ENCODE results near the gene LRIT3. TPM values are rescaled to one million over a fixed set of nuclear protein-coding genes. Genes with fewer than 3 reads are reported as not detected.

The LRIT3 gene
- total and polyA plus RNA-seq, 2 of the 8 experiments (the other 6 are each of a cell fraction or from before 2014, with no cell fraction given) = 0.11 TPM; not detected in 1

GRCh38 chr4:109848501-109848900, 594 bp downstream of the LRIT3 start:
- H2AFZ ChIP-seq (ENCODE audit: low read length) = no peak overlapping the region
- H2BK5ac ChIP-seq (ENCODE audit: low read depth, low read length) = no peak overlapping the region
- H3K36me3 ChIP-seq (ENCODE audit: control insufficient read depth in 2 of 4, insufficient read depth in 4 of 4, low read length in 3 of 4) = no peaks in the 10 kb centered on the region
- no peak overlapping the region for H2AK5ac ChIP-seq (ENCODE audit: low read depth, low read length)
- no peaks in the 10 kb centered on the region for H4K20me1 ChIP-seq (replicated peaks in 1 of 2; ENCODE audit: control insufficient read depth in 1 of 2, insufficient read depth in 2 of 2, low read length in 2 of 2)
- no peaks in the 10 kb centered on the region for H3K23me2 ChIP-seq (ENCODE audit: low read depth, low read length)
- H3K4me3 ChIP-seq (ENCODE audit: extremely low read depth in 1 of 4, insufficient read depth in 2 of 4, low read depth in 3 of 4, low read length in 4 of 4) = no peak overlapping the region
- H3K9me3 ChIP-seq (ENCODE audit: insufficient read depth in 2 of 2, low read depth in 1 of 2, low read length in 1 of 2) = no peaks in the 10 kb centered on the region
- no peak for DNase-seq (ENCODE audit: low read depth in 1 of 2, low spot score in 2 of 2)
- H3K18ac ChIP-seq (ENCODE audit: extremely low read depth, low read length) = no peak overlapping the region
- H3K23ac ChIP-seq (ENCODE audit: insufficient read length) = no peak overlapping the region
- H3K14ac ChIP-seq (ENCODE audit: insufficient read length) = no peak overlapping the region
- no peaks in the 10 kb centered on the region for H3K4me1 ChIP-seq (replicated peaks in 1 of 4; ENCODE audit: control insufficient read depth in 3 of 4, insufficient read depth in 4 of 4, low read length in 3 of 4)
- H2BK120ac ChIP-seq (replicated peaks; ENCODE audit: low read depth, low read length) = no peak overlapping the region
- H2BK12ac ChIP-seq (ENCODE audit: low read depth, low read length) = no peak overlapping the region
- H3K56ac ChIP-seq (replicated peaks; ENCODE audit: insufficient read length, low read depth, low read length) = no peak overlapping the region
- H4K5ac ChIP-seq (ENCODE audit: insufficient read length, low read depth, low read length) = no peak overlapping the region
- H3K4ac ChIP-seq (replicated peaks; ENCODE audit: insufficient read length, low read depth, low read length) = no peak overlapping the region
- ChIA-PET POLR2A (ENCODE audit: partially characterized antibody) (no interaction called here), CTCF (ENCODE audit: partially characterized antibody) (interaction anchor here (0.7 kb wide), 1 partner anchor 39 kb away, joined by 3 read pairs; no protein-coding TSS in a partner anchor)
- WGBS, 2 experiments (ENCODE audit: extremely low coverage in 1 of 2, insufficient coverage in 1 of 2, insufficient read length in 1 of 2, insufficient replicate concordance in 2 of 2, low coverage in 1 of 2, low lambda C conversion rate in 2 of 2, missing lambda C conversion rate in 1 of 2) = 80% methylated on average over 2 of the region's 2 CpGs; no CpG with 5 or more reads in 1 of the 2 experiments
- H3K27me3 ChIP-seq (replicated peaks in 1 of 4; ENCODE audit: control insufficient read depth in 3 of 4, extremely low read depth in 1 of 4, insufficient read depth in 3 of 4, low read length in 3 of 4) = no peaks in the 10 kb centered on the region
- no peak overlapping the region for H3K27ac ChIP-seq (ENCODE audit: low read depth, low read length)
- H2BK20ac ChIP-seq (ENCODE audit: low read length) = no peak overlapping the region
- TF ChIP-seq RNF2 (IDR thresholded peaks at IDR 0.05; ENCODE audit: borderline replicate concordance, low read depth, low read length, missing control alignments, poor library complexity, severe bottlenecking) (no peak), JUN (IDR thresholded peaks at IDR 0.05; ENCODE audit: low read depth, low read length) (no peak), MAFK (IDR thresholded peaks at IDR 0.05; ENCODE audit: low read depth, low read length) (no peak), RAD21 (IDR thresholded peaks at IDR 0.05 in 1 of 2, conservative IDR thresholded peaks at IDR 0.05 in 1 of 2; ENCODE audit: low read depth in 2 of 2, low read length in 2 of 2) (no peak), CREB1 (IDR thresholded peaks at IDR 0.05) (no peak), RFX5 (IDR thresholded peaks at IDR 0.05; ENCODE audit: borderline replicate concordance, low read depth, low read length) (no peak), HDAC2 (IDR thresholded peaks at IDR 0.05; ENCODE audit: borderline replicate concordance in 1 of 2, low read depth in 2 of 2, low read length in 2 of 2) (no peak), TCF12 (IDR thresholded peaks at IDR 0.05; ENCODE audit: low read depth, low read length) (no peak), EZH2 (IDR thresholded peaks at IDR 0.05; ENCODE audit: low read depth, low read length, severe bottlenecking) (no peak), MAX (IDR thresholded peaks at IDR 0.05) (no peak), POLR2A (IDR thresholded peaks at IDR 0.05; ENCODE audit: control extremely low read depth in 1 of 2, low read depth in 2 of 2, low read length in 2 of 2) (no peak), EGR1 (IDR thresholded peaks at IDR 0.05; ENCODE audit: borderline replicate concordance, low read depth, low read length) (no peak), RBBP5 (IDR thresholded peaks at IDR 0.05; ENCODE audit: borderline replicate concordance, low read depth, low read length) (no peak), SP2 (IDR thresholded peaks at IDR 0.05; ENCODE audit: low read length) (no peak), CHD2 (IDR thresholded peaks at IDR 0.05; ENCODE audit: low read length) (no peak)
- no peak overlapping the region for H3K4me2 ChIP-seq (ENCODE audit: insufficient read depth in 1 of 2, low read depth in 2 of 2, low read length in 2 of 2)
- H3K9ac ChIP-seq (replicated peaks in 1 of 4; ENCODE audit: extremely low read depth in 1 of 4, low read depth in 3 of 4, low read length in 3 of 4) = no peak overlapping the region
- H3K79me1 ChIP-seq (ENCODE audit: low read depth, low read length) = no peaks in the 10 kb centered on the region
- no peak overlapping the region for H4K91ac ChIP-seq (replicated peaks; ENCODE audit: insufficient read length, low read length)
- no peak overlapping the region for H2BK15ac ChIP-seq (ENCODE audit: low read length)
- no peaks in the 10 kb centered on the region for H3K79me2 ChIP-seq (ENCODE audit: control insufficient read depth in 1 of 2, insufficient read depth in 2 of 2, low read length in 2 of 2)
- no peak overlapping the region for H4K8ac ChIP-seq (ENCODE audit: extremely low read depth, insufficient read depth, low read length)
- no peak for FAIRE-seq

Data from H1 (cell line).